ENCODE results near the gene LRRC42.

LRRC42 gene

DNA sequence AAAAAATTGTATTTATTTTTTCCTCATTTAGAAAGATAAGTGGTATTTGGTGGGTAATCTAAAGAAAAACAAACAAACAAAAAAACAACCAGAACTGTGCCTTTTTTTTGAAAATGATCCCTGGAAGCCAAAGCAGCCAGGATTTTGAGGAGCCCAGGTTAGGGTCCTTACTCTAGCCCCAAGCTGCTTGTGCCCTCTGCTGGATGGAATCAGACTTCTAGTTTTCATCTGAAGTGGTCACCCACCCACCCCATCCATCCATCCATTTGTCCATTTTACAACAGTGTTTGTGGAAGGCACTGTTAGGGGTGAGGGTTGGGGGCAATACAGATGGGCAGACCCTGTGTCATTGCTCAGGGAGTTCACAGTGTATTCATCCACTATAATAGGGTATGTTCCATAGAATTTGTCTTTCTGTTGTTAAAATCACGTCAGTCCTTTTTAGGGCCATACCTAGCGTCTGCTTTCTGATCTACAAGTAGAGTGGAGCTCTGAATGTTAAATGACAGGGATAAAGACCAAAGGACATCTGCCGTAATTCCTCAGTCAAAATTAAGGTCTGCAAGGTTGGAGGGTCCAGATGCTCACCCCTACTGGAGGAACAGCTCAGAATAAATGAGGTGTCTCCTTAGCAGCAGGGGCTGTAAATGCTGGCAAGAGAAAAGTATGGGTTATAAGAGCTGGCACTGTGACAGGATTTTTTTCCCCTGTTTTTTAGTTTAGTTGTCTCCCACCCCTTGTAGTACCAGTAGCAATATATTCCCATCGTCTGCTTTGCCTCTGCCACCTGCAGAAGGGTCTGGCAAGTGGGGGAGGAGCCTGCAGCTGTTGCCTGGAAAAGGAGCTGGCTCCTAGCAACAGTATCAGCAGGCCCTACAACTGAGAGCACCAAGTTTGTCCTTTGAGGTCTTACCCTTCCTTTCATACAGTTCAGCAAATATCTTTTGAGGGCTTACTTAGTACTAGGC is 3.2 kb downstream of the LRRC42 start:
- no peak overlapping the region for H2BK12ac ChIP-seq (ENCODE audit: low read length)
- H3K9me3 ChIP-seq (ENCODE audit: insufficient read depth, low read depth, low read length) = no peaks in the 10 kb centered on the region
- no peak overlapping the region for H3K4me2 ChIP-seq (ENCODE audit: low read length)
- H3K4me1 ChIP-seq (ENCODE audit: control insufficient read depth in 1 of 2, insufficient read depth in 2 of 2, low read length in 2 of 2) = peaks cover 4 to 13% of the 10 kb centered on the region in 2 experiments
- H2BK5ac ChIP-seq (ENCODE audit: low read depth, low read length, poor library complexity) = no peak overlapping the region
- no peak overlapping the region for H4K91ac ChIP-seq (ENCODE audit: low read depth, low read length)
- H3K4ac ChIP-seq (ENCODE audit: low read depth, low read length) = no peak overlapping the region
- H3K18ac ChIP-seq (ENCODE audit: low read length) = no peak overlapping the region
- no peak overlapping the region for H3K23ac ChIP-seq (ENCODE audit: low read length)
- H3K79me1 ChIP-seq (ENCODE audit: low read length) = peaks cover 11% of the 10 kb centered on the region
- H3K36me3 ChIP-seq (ENCODE audit: control insufficient read depth in 1 of 2, insufficient read depth in 2 of 2, low read length in 2 of 2) = peaks cover 11 to 12% of the 10 kb centered on the region in 2 experiments
- H2BK120ac ChIP-seq (ENCODE audit: insufficient read depth, low read length, poor library complexity) = no peak overlapping the region
- H4K12ac ChIP-seq (ENCODE audit: low read depth, low read length) = no peak overlapping the region
- no peak overlapping the region for H2AK5ac ChIP-seq (ENCODE audit: low read length)
- peak in 1 of 2 donors; percentile 55 for DNase-seq
- H3K14ac ChIP-seq (ENCODE audit: low read length) = no peak overlapping the region
- H4K8ac ChIP-seq (ENCODE audit: low read depth, low read length) = no peak overlapping the region
- WGBS (ENCODE audit: extremely low coverage, insufficient coverage, insufficient read length) = no CpG with 5 or more reads among the region's 4 CpGs
- no peak overlapping the region for H3K9ac ChIP-seq (ENCODE audit: low read length)
- no peak overlapping the region for H3K4me3 ChIP-seq (ENCODE audit: low read depth, low read length)
- H3K27ac ChIP-seq (ENCODE audit: low read depth, low read length) = no peak overlapping the region
- no peaks in the 10 kb centered on the region for H3K27me3 ChIP-seq (ENCODE audit: insufficient read depth, low read length)
- no peak overlapping the region for H2AFZ ChIP-seq (ENCODE audit: insufficient read depth, low read length, poor library complexity)
- H3K79me2 ChIP-seq (ENCODE audit: control insufficient read depth, insufficient read depth, low read length, poor library complexity) = peaks cover 13% of the 10 kb centered on the region

DNA sequence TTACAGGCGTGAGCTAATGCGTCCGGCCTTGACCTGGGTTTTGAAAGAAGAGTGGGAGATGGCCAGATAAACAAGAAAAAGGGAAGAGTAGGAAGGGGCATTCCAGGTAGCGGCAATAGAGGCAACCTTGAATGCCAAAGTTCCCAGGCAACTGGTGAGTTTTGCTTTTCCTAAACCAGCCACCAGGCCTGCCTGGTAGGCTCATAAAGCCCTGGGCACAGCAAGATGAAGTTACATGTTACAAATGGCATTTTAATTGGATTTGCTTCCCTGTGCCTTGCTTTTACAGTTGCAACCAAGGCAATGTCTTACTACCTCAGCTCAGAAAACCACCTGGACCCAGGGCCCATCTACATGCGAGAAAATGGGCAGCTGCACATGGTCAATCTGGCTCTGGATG is 5.5 kb downstream of the LRRC42 start:
- no peak overlapping the region for H2BK5ac ChIP-seq (ENCODE audit: low read depth, low read length, poor library complexity)
- H2AFZ ChIP-seq (ENCODE audit: insufficient read depth, low read length, poor library complexity) = no peak overlapping the region
- H3K18ac ChIP-seq (ENCODE audit: low read length) = no peak overlapping the region
- no peak overlapping the region for H3K4me2 ChIP-seq (ENCODE audit: low read length)
- H3K14ac ChIP-seq (ENCODE audit: low read length) = no peak overlapping the region
- H3K79me1 ChIP-seq (ENCODE audit: low read length) = peaks cover 1% of the 10 kb centered on the region
- H2BK120ac ChIP-seq (ENCODE audit: insufficient read depth, low read length, poor library complexity) = no peak overlapping the region
- no peak for DNase-seq
- no peak overlapping the region for H4K8ac ChIP-seq (ENCODE audit: low read depth, low read length)
- H3K36me3 ChIP-seq (ENCODE audit: control insufficient read depth in 1 of 2, insufficient read depth in 2 of 2, low read length in 2 of 2) = peaks cover 12% of the 10 kb centered on the region in 2 experiments
- no peak overlapping the region for H4K91ac ChIP-seq (ENCODE audit: low read depth, low read length)
- H2AK5ac ChIP-seq (ENCODE audit: low read length) = no peak overlapping the region
- H3K9ac ChIP-seq (ENCODE audit: low read length) = no peak overlapping the region
- no peak overlapping the region for H3K23ac ChIP-seq (ENCODE audit: low read length)
- no peak overlapping the region for H3K4ac ChIP-seq (ENCODE audit: low read depth, low read length)
- no peaks in the 10 kb centered on the region for H3K27me3 ChIP-seq (ENCODE audit: insufficient read depth, low read length)
- peaks cover 0 to 4% of the 10 kb centered on the region in 2 experiments for H3K4me1 ChIP-seq (ENCODE audit: control insufficient read depth in 1 of 2, insufficient read depth in 2 of 2, low read length in 2 of 2)
- no peak overlapping the region for H4K12ac ChIP-seq (ENCODE audit: low read depth, low read length)
- H3K79me2 ChIP-seq (ENCODE audit: control insufficient read depth, insufficient read depth, low read length, poor library complexity) = peaks cover 6% of the 10 kb centered on the region
- H2BK12ac ChIP-seq (ENCODE audit: low read length) = no peak overlapping the region
- no CpG with 5 or more reads among the region's 5 CpGs for WGBS (ENCODE audit: extremely low coverage, insufficient coverage, insufficient read length)
- no peak overlapping the region for H3K4me3 ChIP-seq (ENCODE audit: low read depth, low read length)
- no peaks in the 10 kb centered on the region for H3K9me3 ChIP-seq (ENCODE audit: insufficient read depth, low read depth, low read length)
- H3K27ac ChIP-seq (ENCODE audit: low read depth, low read length) = no peak overlapping the region

- H3K4me3 ChIP-seq (ENCODE audit: low read depth, low read length) = no peak overlapping the region
These were observed 8.0 kb downstream of the LRRC42 start for GRCh38 chr1:53954128-53954527.

DNA sequence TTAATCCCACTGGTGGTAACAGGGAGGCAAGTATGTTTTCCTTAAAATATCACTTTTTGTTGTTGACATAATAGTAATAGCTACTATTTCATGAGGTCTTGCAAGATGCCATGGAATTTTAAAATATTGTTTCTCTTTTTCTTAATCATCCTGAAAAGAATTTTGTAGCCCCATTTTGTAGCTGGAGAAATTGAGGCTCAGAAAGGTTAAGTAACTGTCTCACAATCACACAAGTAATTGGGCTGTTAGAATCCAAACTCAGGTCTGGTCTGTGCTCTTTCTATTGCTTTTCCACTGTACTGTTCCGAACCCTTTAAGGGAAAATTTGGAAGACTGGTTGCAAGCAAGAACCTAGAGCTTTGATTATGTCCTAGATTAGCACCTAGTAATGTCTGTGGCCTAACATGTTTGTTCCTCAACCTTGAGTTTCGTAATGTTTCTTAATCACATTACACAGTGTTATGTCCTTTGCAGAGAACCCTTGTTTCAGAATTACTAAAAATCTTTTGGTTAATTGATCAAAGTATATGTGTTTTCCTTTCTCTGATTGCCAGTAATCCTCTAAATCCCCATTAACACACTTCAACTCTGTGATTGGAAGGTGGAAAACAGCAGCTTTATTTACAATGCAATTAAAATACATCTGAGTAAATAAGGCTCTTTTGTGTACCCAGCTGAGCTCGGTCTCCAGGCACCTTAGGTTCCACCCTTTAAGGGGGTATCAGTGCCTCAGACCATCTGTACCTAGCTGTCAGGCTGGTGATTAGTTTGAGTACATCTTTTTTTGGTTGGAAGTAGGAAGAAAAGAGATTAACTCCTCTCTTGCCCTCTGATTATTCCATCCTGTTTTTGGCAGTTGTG is 10.4 kb downstream of the LRRC42 start:
- WGBS (ENCODE audit: extremely low coverage, insufficient coverage, insufficient read length) = no CpG with 5 or more reads among the region's 3 CpGs
- peak overlapping the region; percentile 25 for H3K27ac ChIP-seq (ENCODE audit: low read depth, low read length)

More at GRCh38 chr1:53954128-53954527, 8.0 kb downstream of the LRRC42 start:
- no peak overlapping the region for H2AFZ ChIP-seq (ENCODE audit: insufficient read depth, low read length, poor library complexity)
- no peak overlapping the region for H3K27ac ChIP-seq (ENCODE audit: low read depth, low read length)
- no peak overlapping the region for H4K8ac ChIP-seq (ENCODE audit: low read depth, low read length)
- no peak for DNase-seq
- H3K79me1 ChIP-seq (ENCODE audit: low read length) = no peaks in the 10 kb centered on the region
- no peak overlapping the region for H3K9ac ChIP-seq (ENCODE audit: low read length)
- no peak overlapping the region for H2BK12ac ChIP-seq (ENCODE audit: low read length)
- no peaks in the 10 kb centered on the region for H3K9me3 ChIP-seq (ENCODE audit: insufficient read depth, low read depth, low read length)
- no peak overlapping the region for H4K12ac ChIP-seq (ENCODE audit: low read depth, low read length)
- no peak overlapping the region for H4K91ac ChIP-seq (ENCODE audit: low read depth, low read length)
- H3K18ac ChIP-seq (ENCODE audit: low read length) = no peak overlapping the region
- no peaks in the 10 kb centered on the region for H3K27me3 ChIP-seq (ENCODE audit: insufficient read depth, low read length)
- H2BK5ac ChIP-seq (ENCODE audit: low read depth, low read length, poor library complexity) = no peak overlapping the region
- no peak overlapping the region for H3K4me2 ChIP-seq (ENCODE audit: low read length)
- peaks cover 12 to 14% of the 10 kb centered on the region in 2 experiments for H3K36me3 ChIP-seq (ENCODE audit: control insufficient read depth in 1 of 2, insufficient read depth in 2 of 2, low read length in 2 of 2)
- peaks cover 1% of the 10 kb centered on the region for H3K79me2 ChIP-seq (ENCODE audit: control insufficient read depth, insufficient read depth, low read length, poor library complexity)
- no CpG with 5 or more reads among the region's 2 CpGs for WGBS (ENCODE audit: extremely low coverage, insufficient coverage, insufficient read length)
- no peak overlapping the region for H3K4ac ChIP-seq (ENCODE audit: low read depth, low read length)
- no peak overlapping the region for H2BK120ac ChIP-seq (ENCODE audit: insufficient read depth, low read length, poor library complexity)
- no peak overlapping the region for H3K14ac ChIP-seq (ENCODE audit: low read length)
- H3K23ac ChIP-seq (ENCODE audit: low read length) = no peak overlapping the region
- no peak overlapping the region for H2AK5ac ChIP-seq (ENCODE audit: low read length)
- peaks cover 0 to 7% of the 10 kb centered on the region in 2 experiments for H3K4me1 ChIP-seq (ENCODE audit: control insufficient read depth in 1 of 2, insufficient read depth in 2 of 2, low read length in 2 of 2)

More for the DNA sequence above, 10.4 kb downstream of the LRRC42 start:
- Histone ChIP-seq H3K4me2 (ENCODE audit: low read length) (peak overlapping the region; percentile 15), H3K9ac (ENCODE audit: low read length) (no peak overlapping the region), H4K91ac (ENCODE audit: low read depth, low read length) (no peak overlapping the region), H3K4me3 (ENCODE audit: low read depth, low read length) (no peak overlapping the region), H3K14ac (ENCODE audit: low read length) (no peak overlapping the region), H3K4me1 (ENCODE audit: control insufficient read depth in 1 of 2, insufficient read depth in 2 of 2, low read length in 2 of 2) (peaks cover 0 to 7% of the 10 kb centered on the region in 2 experiments), H2BK120ac (ENCODE audit: insufficient read depth, low read length, poor library complexity) (no peak overlapping the region), H3K36me3 (ENCODE audit: control insufficient read depth in 1 of 2, insufficient read depth in 2 of 2, low read length in 2 of 2) (peaks cover 12 to 25% of the 10 kb centered on the region in 2 experiments), H3K18ac (ENCODE audit: low read length) (no peak overlapping the region), H3K27me3 (ENCODE audit: insufficient read depth, low read length) (no peaks in the 10 kb centered on the region), H2AK5ac (ENCODE audit: low read length) (no peak overlapping the region), H2BK5ac (ENCODE audit: low read depth, low read length, poor library complexity) (peak overlapping the region; percentile 65), H4K12ac (ENCODE audit: low read depth, low read length) (no peak overlapping the region), H3K4ac (ENCODE audit: low read depth, low read length) (no peak overlapping the region), H3K23ac (ENCODE audit: low read length) (no peak overlapping the region), H3K79me1 (ENCODE audit: low read length) (no peaks in the 10 kb centered on the region), H3K9me3 (ENCODE audit: insufficient read depth, low read depth, low read length) (no peaks in the 10 kb centered on the region), H2BK12ac (ENCODE audit: low read length) (no peak overlapping the region), H4K8ac (ENCODE audit: low read depth, low read length) (no peak overlapping the region), H3K79me2 (ENCODE audit: control insufficient read depth, insufficient read depth, low read length, poor library complexity) (no peaks in the 10 kb centered on the region), H2AFZ (ENCODE audit: insufficient read depth, low read length, poor library complexity) (no peak overlapping the region)
- DNase-seq = peak in 1 of 2 donors; percentile 18

All from trophoblast cell (in vitro differentiated cells and primary cell).